Right forelimb (tissue), 1 donor: ENCODE measurements around the gene ZNF175.

ENCODE experiments used
- DNase-seq: peaks from one replicate; pipeline ENCODE4 v3.0.0-alpha.2; 2018

The ZNF175 gene

DNA sequence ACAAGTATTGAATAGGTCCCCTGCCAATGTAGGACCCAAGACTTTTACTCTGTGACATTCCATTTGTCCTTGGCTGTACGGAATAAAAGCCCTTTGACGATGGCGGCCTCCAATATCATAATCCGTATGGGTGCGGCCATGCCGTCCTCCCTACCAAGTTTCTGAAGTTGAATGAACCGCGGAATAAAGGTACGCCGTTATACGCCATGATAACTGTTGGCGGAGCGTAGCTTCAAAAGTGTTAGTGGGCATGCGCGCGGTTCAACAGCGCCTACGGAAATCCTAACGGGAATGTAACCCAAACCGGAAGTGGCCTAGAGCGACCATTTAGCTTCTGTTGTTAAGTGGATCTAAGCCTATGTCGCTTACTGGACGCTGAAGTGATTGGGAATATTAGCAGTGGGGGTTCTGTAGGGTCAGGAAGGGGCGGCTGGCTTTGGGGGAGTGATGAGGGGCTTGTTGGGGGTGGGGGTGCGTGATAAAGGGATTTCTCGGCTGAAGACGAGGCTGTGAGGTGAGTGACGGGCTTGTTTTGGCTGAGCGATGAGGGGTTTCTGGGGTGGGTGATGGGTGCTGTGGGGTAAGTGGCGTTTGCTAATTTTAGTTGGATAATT, at the start of gene ZNF175:
Gene ZNF175, plus strand, starts transcription at position 322 of the 614 bp plus-strand sequence. CDS start 2,047 bp downstream, outside the sequence.
- peak; percentile 95 for DNase-seq

DNA sequence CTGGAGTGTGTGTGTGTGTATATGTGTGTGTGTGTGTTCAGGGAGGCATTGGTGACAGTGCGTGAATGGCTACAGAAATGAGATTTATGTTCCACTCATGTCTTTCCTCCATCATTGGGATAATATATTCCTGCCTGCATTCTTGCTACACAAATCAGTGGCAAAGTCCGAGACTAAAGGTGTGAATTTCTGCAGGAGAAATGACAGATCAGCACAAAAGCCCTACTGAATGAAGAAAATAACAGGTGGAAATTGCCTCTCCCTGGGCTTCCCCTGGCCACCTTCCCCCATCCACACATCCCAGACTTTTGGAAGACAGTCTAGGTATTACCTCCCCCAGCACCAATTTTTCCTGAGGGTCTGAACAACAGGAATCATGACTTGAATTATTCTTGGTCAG, 49.7 kb upstream of the ZNF175 start:
- DNase-seq: no peak

DNA sequence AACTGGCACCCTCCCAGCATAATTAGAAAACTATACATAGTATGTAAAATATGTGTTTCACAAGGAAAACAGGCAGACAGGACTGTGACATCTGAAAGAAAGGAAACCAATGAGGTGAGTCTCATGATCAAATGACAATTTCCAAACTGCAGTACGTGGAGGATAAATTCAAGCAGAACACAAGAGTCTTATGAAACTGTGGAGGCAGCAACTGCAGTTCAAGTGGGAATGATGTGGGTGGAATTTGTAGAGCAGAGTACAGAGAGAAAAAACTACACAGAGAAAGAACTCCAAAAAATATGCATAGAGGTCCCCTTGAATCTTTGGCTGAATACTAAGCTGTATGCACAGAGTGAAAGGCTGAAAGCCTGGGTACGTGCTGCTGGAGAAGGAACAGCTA, 49.3 kb upstream of the ZNF175 start:
- DNase-seq: no peak

DNA sequence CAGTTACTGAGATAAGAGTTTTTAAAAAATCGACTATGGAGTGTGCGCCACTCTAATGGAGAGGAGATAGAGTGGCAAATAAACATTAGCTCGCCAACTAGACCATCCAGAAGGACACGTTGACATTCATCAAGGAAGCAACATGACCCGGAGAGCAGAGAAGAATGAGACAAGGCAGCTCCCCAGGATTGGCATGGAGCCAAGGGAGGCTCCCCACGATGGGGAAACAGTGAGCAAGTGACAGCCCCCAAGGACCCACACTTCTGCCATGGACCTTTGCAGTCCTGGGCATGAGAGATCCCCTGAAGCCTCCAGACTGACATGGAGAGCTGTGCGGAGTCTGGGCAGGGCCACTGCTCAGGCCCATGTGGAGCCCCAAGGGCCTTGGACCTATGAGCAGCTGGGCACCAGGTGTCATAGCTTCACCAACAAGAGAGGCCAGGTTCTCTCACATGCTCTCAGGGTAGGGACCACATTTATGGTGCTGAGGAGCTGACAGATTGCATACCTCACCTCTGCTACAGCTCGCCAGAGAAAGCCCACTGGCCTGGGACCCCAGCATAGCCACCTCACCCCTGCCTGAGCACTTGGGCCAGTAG, 46.3 kb upstream of the ZNF175 start:
- no peak for DNase-seq

DNA sequence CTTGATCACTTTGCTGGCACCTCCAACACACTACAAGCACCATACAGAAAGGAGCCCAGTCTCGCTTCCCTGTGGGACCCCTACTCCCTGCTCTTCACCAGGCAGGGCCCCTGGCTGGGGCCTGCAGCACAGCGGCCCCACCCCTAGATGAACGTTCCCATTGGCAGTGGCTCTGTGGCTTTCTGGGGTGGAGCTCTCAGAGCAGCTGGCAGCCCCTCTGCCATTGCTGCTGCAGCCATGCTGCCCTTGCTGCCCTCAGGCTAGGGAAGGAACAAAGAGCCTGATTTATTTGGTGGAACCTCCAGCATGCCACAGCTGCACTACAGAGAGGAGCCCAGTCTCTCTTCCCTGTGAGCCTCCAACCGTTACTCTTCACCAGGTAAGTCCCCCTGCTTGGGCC, 45.4 kb upstream of the ZNF175 start:
- no peak for DNase-seq

DNA sequence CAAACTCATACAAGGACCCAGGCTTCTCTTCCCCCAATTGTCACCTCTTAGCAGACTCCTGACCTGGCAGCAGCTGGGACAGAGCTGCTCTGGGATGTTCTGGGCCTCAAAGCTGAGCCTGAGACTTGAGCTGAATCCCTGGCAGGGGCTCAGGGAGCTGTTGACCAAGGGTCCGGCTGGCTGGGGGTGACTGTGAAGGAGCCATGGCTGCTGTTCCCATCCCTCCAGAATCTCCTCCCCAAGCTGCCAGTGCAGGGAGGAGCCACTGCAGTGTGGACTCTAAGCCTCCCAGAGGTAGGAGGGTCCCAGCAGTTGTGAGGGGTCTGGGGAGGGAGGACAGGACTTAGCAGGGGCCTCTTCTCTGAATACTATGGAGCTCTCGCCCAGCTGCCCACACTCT, 41.8 kb upstream of the ZNF175 start:
- no peak for DNase-seq

DNA sequence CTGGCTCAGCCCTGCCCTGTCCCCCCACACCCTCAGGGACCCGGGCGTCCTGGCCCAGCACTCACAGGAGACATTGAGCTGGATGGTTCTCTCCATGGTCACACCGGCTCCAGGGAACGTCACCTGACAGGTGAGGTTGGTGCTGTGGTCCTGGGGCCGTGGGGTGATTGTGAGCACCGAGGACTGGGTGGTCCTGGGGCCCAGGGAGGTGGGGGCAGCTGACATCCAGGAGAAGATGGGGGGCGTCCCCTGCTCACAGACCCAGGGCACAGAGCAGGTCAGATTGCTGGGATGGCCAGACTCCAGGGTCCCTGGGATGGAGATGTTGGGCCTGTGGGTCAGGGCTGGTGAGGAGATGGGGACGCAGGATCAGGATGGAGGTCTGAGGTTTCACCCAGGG, 40.5 kb upstream of the ZNF175 start:
- no peak for DNase-seq

DNA sequence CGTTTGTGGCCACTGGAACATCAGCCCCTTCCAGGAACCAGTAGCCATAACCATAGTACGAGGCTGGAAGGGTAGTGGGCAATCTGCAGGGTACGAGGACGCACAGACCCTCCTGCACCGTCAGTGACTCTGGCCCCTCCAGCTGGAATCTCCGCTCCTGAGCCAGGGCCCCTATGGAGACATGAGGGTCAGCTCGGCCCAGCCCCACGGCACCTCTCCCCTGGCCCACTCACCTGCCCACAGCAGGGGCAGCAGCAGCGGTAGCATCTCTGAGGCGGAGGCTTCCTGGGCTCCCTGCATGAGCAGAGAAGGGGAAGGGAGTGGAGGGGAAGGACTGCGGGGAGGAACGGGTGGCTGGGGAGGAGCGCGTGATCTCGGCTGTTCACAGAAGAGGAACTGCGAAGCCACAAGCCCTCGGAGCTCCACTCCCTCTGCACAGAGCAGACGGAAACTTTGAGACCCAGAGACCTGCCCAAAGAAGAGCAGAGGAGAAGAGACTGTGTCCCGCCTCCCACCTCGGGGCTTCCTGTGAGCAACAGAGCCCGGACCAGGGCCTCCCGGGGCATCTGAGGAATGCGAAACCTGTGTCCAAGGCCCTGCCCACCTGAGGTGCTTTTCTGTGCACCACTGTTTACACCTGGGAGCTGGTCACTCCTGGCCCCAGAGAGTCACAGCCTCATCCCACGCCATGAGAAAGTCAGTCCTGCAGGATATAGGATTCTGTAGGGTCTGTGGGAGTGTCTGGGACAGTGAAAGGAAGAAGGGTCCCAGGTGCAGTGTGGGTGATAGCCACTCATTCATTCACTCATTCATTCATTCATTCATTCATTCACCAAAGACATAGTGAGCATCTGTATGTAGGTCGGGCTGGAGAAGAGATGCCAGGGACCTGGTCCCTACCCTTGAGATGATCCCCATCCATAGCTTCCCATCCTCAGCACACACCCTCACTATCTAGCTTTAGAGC, 39.5 kb upstream of the ZNF175 start, which contains the start of gene SIGLEC6:
Gene SIGLEC6, minus strand, starts transcription at position 322 of the 967 bp plus-strand sequence. Its CDS starts 22 bp downstream, at position 300.
- no peak for DNase-seq

DNA sequence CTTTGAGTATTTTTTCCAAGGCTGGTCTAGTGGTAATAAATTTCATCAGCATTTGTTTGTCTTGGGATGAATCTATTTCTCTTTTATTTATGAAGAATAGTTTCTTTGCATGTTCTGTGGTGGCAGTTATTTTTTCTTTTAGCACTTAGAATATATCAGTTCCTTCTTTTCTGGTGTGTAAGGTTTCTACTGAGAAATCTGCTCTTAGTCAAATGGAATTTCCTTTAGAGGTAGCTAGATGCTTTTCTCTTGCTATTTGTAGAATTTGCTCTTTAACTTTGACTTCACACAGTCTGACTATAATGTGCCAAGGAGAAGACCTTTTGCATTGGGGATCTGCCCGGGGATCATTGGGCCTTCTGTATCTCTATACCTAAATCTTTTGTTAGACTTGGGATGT, 35.5 kb upstream of the ZNF175 start:
- DNase-seq: no peak

DNA sequence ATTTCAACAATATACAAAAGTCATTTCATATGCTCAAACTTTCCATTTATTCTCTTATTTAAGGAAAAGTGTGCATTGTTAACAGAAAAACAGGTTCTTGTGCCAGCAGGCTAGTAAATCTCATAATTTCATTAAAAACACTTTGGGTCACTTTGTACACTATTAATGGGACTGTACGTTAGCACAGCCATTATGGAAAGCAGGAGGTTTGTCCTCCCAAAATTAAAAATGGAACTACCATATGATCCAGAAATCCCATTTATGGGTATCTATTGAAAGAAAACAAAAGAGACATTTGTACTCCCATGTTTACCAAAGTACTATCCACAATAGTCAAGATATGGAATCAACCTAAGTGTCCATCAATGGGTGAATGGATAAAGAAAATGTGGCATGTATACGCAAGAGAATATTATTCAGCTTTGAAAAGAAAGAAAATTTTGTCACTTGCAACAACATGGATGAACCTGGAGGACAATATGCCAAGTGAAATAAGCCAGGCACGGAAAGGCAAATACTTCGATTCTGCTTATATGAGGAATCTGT, 31.2 kb upstream of the ZNF175 start:
- no peak for DNase-seq

DNA sequence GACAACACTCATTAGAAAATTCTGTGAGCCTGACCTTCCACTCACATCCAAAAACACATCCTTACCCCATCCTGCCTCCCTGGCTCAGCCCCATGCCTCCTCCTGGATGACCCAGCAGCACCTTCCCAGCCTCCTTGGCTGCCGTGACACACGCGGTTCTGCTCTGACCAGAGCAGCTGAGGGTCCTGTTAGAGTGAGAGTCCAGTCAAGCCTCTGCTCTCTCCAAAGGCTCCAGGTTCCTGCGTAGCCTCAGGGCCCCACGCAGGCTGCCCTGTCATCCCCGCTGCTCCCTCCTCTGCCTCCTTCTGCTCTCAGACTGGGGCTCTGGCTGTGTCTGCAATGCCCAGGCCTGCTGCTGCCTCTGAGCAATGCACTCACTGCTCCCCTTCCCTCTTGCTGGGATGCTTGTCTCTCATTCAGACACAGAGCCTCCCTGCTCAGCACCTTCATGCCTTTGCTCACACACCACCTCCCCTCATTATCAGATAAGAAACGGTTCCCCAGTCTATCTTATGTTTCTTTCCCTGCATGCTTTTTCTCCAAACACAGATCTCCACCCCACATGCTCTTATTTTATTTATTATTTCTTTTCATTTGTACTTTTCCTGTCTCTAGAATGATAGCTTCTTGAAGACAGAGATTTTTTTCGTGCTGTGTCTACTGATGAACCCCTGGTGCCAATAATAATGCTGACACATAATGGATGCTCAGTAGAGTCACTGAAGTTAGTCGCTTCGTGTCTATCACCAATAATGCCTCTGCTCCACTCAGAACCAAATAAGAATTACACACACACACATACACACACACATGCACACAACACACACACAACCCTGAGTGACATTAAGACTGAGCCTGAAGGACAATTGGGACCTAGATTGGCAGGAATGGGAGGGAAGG, 29.4 kb upstream of the ZNF175 start:
- no peak for DNase-seq

DNA sequence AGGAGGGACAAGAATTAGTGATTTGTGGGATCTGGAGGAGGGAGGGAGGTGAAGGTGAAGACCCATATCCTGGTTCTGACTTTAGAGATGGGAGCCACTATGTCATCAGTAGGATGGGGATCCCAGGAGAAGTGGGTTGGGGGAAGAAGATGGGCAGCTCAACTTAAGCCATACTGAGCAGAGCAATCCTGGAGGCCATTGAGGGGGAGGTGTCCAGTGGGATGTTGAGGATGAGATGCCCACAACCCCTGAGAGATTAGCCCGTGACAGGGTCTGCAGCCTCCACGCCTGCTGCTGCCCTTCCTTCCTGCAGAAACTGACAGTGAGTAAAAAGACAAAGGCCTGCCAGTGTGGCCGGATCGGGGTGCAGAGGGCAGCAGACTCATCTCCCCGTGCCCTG, 28.4 kb upstream of the ZNF175 start:
- no peak for DNase-seq

DNA sequence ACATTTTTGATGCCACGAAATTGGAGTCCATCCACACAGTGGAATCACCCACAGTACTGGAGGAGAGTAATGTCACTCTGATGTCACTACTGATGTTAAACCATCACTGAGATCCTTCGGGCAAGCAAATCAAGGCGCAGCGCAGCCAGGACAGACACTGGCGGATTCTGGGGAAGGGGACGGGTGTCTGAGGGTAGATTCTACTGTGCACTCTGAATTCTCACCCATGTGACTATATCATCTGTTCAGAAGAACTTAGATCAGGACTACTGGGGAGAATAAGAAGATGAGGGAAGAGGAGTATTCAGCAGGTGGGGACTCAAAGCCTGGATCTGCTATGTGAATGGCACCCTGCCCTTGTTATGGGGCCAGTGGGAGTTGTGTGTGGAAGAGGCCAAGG, 27.0 kb upstream of the ZNF175 start:
- DNase-seq: no peak

DNA sequence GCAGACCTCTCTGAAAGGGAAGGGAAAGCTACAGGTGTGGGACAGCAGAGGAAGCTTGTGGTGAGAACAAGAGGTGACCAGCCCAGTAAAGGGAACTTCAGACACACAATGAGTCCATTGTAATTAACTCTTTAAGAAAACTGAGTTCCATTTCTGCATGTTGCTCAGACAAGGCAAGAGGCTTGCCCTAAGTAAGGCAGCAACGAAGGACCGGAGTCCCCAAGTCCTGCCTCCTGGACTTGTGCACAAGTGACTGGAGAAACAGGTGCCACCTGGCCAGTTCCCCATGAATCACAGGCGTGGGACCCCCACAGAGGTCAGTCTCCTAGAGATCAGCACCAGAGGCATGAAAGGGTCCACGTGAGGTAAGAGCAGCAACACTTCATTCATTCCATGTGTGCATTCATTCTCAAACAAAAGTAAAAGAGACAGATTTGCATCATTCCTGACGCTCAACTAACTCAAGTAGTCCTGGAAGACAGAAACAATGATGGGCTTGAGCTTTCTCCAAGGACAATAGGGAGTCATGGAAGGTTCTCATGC, 24.9 kb upstream of the ZNF175 start:
- DNase-seq: no peak

DNA sequence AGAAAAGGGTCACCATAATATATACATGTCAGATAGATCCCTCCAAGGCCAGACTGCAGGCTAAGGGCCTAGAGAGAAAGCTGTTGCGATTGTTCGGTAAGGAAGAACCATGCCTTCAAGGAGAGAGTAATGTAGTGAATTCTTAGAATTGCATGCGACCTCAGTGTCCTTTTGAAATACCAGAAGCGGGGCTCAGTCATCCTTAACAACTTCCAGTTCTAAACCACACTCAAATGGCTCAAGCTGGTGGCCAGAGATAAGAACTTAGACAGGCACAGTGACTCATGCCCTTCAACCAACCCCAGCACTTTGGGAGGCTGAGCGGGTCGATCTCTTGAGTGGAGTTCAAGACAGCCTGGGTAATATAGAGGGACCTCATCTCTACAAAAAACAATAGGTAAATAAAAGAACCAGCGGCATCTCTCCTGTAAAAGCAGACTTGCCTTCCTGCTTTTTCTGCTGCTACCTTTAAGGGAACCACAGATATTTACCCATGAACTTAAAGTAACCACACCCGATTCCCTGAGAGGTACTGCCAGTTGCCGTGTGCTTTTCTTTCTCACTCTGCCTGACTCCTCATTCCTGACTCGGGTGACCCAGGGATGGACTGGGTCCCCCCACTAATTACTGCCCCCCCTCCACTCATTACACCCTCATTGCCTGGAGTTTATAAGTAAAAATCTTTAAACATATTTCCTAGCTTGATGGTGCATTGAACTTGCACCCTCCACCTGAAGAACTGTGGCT, 24.3 kb upstream of the ZNF175 start:
- DNase-seq: no peak

DNA sequence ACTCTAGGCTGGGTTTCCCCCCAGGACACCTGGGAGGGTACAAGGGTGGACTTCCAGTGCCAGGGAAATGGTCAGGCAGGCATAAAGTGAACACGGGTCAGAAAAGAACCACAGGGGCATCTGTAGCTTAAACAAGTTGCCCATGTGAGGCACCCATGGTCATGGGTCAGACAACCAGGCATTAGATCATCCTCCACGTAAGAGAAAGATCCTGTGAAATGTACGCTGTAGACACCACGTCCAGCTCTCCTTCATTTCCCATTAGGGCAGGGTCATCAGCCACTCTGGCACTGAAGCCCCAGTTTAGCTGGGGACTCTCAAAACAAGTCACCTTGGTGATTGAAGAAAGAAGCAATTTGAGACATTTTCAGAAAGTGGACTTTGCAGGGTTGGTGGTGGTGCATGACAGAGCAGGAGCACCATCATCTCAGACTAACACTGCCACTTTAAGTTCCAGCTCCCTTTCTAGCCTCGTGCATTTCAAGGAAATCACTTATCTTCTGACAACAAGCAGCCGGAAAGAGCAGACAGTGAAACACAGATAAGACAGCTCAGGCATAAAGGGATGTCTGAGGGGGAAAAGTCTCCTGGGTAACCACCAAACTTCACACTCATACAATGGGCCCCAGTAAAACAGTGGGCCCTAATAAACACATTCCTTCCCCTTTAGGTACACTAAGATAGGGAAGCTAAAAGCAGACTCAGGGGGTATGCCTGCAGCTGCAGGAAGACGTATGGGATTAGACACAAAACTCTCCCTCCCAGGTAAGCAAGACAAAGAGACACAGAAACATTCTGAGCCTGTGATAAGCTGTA, 23.5 kb upstream of the ZNF175 start:
- no peak for DNase-seq

DNA sequence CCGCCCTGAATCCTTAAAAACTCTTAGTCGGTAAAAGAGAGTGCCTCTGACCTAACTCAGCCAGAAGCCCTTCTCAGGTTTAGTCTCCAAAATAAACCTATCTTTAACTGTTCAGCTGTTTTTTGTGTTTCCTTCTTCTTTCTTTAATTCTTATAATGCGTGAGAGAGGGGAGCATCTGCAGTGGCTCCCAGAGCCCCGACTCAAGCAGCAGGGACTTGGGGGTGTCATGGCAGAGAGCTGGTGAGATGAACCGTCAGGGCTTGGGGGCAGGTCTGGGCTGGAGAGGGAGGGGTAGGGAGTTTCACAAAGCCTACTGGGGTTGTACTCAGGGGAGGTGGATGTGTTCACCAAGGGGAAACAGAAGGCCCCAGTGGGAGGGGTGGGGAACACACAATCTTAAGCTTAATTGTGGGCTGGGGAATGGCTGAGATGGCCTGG, 22.9 kb upstream of the ZNF175 start:
- DNase-seq: no peak

DNA sequence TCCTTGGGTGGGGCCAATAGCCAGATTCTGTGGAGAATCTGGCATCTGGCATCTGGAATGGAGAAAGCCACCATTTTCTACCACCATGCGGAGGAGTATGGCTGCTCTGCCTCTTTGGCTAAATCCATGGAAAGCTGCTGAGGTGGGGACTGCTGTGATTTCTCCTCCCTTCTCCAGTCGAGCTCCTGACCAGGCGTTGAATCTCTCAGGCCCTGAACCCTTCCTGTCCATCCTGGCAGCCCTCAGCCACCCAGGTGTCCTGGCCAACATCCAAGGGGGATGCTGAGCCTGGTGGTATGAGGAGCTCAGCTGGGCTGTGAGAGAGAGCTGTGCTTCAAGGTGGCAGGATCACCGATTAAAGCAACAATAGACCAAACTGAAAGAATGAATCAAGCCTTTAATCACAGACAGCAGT, 22.2 kb upstream of the ZNF175 start:
- DNase-seq: no peak

DNA sequence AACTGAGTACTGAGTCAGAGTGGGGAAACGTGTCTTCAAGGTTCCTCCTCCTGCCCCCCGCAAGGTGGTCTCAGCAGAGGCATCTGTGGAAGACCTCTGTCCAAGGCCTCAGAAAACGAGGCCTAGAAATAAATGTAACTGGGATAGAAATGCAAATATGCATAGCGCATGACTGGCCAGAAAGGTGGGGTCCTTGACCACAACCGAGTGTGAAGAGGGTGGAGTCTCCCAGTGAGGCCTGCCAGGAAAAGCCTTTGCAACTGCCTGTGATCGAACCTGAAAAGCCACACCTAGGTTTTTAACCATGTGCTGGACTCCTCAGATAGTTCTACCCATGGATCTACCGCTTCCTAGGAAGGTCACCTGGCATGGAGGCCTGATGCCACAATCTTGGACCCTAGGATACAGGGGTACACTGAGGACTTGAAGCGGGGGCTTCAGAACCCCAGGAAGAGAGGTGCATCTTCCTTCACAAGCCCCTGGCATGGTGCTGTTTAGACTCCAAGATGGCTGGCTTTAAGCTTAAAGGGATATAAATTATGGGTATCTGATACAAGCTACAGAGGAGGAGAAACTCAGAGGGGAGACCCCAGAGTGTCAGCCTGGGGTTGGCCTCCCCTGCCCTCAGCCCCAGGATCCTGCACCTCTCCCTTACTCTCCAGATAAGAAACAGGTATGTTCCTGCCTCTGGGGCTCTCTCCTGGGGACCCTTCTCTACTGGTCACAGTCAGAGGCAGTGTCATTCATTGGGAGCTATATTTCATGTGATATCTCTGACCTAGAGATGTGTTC, 21.4 kb upstream of the ZNF175 start:
- no peak for DNase-seq
